HUES64 (cell line): Measurements from ENCODE around the gene COPZ2.

Source experiments
- H3K27ac ChIP-seq: 2 replicates; pipeline ENCODE4 v1.7.0; 2013; ENCODE audit warnings: low read depth, low read length, inconsistent platforms
- H3K27me3 ChIP-seq: 2 replicates; pipeline ENCODE4 v1.6.1; 2013; ENCODE audit warnings: mild to moderate bottlenecking, low read length; ENCODE audit not compliant: insufficient read depth
- H3K36me3 ChIP-seq: 2 replicates; pipeline ENCODE4 v1.6.1; 2013; ENCODE audit warnings: mild to moderate bottlenecking, low read length; ENCODE audit not compliant: insufficient read depth
- H3K4me1 ChIP-seq: 2 replicates; pipeline ENCODE4 v1.6.1; 2013; ENCODE audit warnings: mild to moderate bottlenecking, low read length, moderate library complexity; ENCODE audit not compliant: insufficient read depth
- H3K4me3 ChIP-seq: 2 replicates; pipeline ENCODE4 v1.5.1; 2013; ENCODE audit warnings: mild to moderate bottlenecking, low read length, moderate library complexity
- H3K9ac ChIP-seq: 2 replicates; pipeline ENCODE4 v1.6.1; 2013; ENCODE audit warnings: mild to moderate bottlenecking, low read depth, low read length
- H3K9me3 ChIP-seq: 2 replicates; pipeline ENCODE4 v1.6.1; 2013; ENCODE audit warnings: low read depth, low read length; ENCODE audit not compliant: insufficient read depth
- WGBS: fragments of 150-250, 120-280 bp; methylation state at CpG from one replicate; pipeline ENCODE4 v1.1.7; 2013; ENCODE audit warnings: missing lambda C conversion rate; 5-methylcytosine and 5-hydroxymethylcytosine counted together

Gene COPZ2

DNA sequence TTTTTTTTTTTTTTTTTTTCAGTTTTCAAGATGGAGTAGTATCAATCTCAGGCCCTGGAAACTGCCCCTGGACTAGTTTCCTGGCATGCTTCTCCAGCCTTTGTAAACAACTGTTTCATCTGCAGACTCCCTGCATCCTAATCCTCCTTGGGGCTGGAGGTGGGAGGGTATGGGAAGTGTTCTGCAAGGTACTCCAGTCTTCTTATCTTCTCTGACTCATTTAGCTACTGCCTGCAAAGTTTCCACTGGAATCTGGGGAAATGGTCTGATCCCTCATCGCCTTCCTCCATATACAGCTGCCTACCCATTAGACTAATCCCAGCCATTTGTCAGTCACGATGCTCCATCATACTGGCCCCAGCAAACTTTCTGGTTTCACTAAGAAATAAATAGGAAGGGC, 21.5 kb downstream of the COPZ2 start:
- Histone ChIP-seq H3K9me3 (no peaks in the 10 kb centered on the region), H3K9ac (no peak overlapping the region), H3K27me3 (peaks cover 13% of the 10 kb centered on the region; the same call in 1 of the 2 replicates), H3K4me3 (no peak overlapping the region), H3K36me3 (no peaks in the 10 kb centered on the region), H3K4me1 (peaks cover 22% of the 10 kb centered on the region), H3K27ac (no peak overlapping the region)
- WGBS: 78% methylated on average over 2 of the region's 2 CpGs

DNA sequence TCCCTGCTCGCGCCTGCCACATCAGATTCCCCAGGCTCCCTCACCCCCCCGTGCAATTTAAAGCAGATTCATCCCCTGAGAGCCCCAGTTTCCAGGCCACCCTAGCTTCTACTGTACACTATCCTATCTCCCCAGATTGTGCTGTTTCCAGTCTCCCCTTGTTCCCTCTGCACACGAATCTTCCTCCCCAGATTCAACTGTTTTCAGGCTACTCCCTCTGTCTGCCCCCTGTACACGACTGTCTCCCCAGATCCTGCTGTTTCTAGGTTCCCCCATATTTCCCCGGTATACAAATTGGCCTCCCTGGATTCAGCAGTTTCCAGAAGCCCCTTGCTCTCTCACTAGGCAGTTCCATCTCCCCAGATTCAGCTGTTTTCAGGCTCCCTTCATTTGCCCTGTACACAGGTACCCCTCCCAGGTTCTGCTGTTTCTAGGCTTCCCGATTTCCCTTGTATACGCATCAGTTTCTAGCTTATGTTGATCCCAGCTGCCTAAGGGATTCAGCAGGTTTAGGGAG, 22.9 kb downstream of the COPZ2 start:
- Histone ChIP-seq H3K9me3 (no peaks in the 10 kb centered on the region), H3K36me3 (no peaks in the 10 kb centered on the region), H3K27me3 (peaks cover 13% of the 10 kb centered on the region; the same call in 1 of the 2 replicates), H3K4me3 (no peak overlapping the region), H3K27ac (no peak overlapping the region; the same call in 1 of the 2 replicates), H3K9ac (peak overlapping the region; percentile 28; the same call in 1 of the 2 replicates), H3K4me1 (peaks cover 22% of the 10 kb centered on the region)
- WGBS: 73% methylated on average over 8 of the region's 8 CpGs

DNA sequence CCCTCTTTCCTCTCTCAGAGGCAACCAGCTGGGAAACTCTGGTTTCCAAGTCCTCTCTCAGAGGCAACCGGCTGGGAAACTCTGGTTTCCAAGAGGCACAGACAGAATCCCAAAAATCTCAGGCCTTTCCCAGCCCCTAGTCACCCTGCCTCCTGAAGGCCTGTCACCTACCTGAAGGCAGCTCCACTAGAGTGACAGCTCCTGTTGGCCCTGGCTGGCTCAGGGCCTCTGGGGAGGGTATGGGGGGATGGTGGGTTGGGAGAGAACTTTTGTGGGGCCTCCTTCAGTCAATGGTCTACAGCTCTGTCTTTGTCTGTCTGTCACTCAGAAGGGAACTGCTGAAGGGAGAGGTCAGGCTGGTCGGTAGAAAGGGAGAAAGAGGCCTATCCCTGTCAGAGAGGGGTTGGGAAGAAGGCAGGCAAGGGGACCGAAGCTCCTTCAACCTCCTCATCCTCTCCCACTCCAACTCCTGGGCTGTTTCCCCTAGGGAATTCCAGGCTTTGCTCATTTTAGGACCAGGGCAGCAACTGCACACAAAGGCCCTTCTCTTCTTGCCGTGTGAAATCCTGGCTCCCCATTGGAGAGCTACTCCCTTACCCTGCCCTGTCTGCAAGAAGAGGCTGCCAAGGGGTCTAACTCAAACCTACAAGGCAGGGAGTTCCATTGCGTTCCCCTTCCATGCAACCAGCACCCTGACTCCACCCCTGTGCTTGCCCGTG, 23.6 kb downstream of the COPZ2 start:
- peak overlapping the region; percentile 36; the same call in 1 of the 2 replicates for H3K27ac ChIP-seq

DNA sequence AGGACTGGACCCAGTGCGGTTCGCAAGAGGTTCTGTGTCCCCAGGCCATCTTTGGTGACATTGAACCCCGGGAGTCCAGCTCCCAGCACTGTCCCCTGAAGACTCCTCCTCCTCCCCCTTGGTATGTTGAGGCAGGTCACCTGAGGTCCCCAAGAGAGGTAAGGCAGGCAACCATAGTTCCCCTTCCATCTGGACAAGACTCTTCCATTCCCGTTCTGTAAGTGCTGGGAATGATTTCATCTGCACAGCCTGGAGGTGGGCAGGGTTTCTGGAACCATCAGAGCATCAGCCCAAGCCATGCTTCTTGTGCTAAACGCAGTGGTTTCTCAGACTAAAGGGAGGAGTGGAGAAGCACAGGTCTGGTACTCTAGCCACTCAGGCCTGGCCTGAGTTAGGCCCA, 24.9 kb downstream of the COPZ2 start:
- Histone ChIP-seq H3K27ac (no peak overlapping the region; the same call in 1 of the 2 replicates), H3K9ac (no peak overlapping the region), H3K36me3 (no peaks in the 10 kb centered on the region), H3K27me3 (peaks cover 13% of the 10 kb centered on the region; the same call in 1 of the 2 replicates), H3K4me3 (peak overlapping the region; percentile 58), H3K4me1 (peaks cover 22% of the 10 kb centered on the region), H3K9me3 (no peaks in the 10 kb centered on the region)
- WGBS: 61% methylated on average over 5 of the region's 5 CpGs

More for the DNA sequence above, 23.6 kb downstream of the COPZ2 start:
- Histone ChIP-seq H3K9ac (no peak overlapping the region), H3K4me3 (no peak overlapping the region), H3K9me3 (no peaks in the 10 kb centered on the region), H3K27me3 (peaks cover 13% of the 10 kb centered on the region; the same call in 1 of the 2 replicates), H3K4me1 (peaks cover 22% of the 10 kb centered on the region), H3K36me3 (no peaks in the 10 kb centered on the region)
- WGBS: 65% methylated on average over 6 of the region's 6 CpGs

DNA sequence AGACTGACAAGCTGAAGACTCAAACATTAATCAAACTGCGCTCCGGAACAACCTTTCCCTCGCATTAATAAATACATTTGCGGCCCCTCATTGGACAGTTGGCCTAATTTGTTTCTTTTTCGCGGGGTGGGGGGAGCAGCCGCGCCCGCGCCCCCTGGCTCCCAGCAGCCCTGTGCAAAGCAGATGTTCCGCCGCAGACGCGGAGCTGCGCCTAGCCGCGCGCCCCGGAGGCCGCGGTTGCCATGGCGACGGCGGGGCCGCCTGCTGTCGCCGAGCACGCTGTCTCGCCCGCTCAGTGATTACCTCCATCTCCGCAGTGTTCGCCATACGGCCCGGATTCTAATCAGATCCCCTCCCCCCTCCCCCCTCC, 25.5 kb downstream of the COPZ2 start:
- no peak overlapping the region for H3K9ac ChIP-seq
- peaks cover 22% of the 10 kb centered on the region for H3K4me1 ChIP-seq
- H3K27me3 ChIP-seq: peaks cover 13% of the 10 kb centered on the region; the same call in 1 of the 2 replicates
- H3K9me3 ChIP-seq: no peaks in the 10 kb centered on the region
- H3K27ac ChIP-seq: no peak overlapping the region
- H3K36me3 ChIP-seq: no peaks in the 10 kb centered on the region
- under 1% methylated on average over 29 of the region's 34 CpGs for WGBS
- H3K4me3 ChIP-seq: peak overlapping the region; percentile 58

DNA sequence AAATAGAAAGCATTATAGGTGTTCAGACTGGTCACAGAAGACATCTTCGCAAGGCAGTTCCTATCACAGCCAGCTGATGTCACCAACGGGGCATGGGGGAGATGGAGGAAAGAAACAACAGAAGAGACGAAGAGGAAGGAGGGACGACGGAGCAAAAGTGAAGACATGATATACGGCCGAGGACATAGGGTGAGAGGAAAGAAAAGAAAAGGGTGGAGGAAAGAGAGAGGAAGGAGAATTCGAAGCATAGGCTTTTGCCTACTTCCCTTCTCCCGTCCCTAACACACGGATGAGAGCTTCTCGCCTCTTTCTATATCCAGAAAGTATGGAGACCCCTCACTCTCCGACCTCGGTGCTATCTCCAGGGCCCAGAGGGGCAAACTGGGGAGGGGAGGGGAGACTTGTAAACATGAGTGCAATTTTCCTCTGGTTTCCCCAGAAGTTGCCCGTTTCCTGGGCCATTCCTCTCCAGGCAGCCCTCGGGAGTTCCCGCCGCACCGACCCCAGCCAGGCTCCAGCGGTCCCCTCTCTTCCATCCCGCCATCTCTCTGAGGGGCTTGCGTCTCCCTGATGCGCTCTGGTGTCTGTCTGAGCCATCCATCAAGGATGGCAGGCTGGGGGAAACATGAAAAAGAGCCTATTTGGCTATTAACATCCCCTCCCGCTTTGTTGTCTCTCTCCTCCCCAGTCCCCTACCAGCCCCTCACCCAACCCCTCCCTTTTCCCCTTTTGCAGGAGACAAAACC, 26.0 kb downstream of the COPZ2 start:
- 4% methylated on average over 22 of the region's 23 CpGs for WGBS
- Histone ChIP-seq H3K9ac (peak overlapping the region; percentile 24; the same call in 1 of the 2 replicates), H3K27ac (peak overlapping the region; percentile 5; the same call in 1 of the 2 replicates), H3K36me3 (no peaks in the 10 kb centered on the region), H3K4me3 (peak overlapping the region; percentile 58), H3K9me3 (no peaks in the 10 kb centered on the region), H3K27me3 (peaks cover 13% of the 10 kb centered on the region; the same call in 1 of the 2 replicates), H3K4me1 (peaks cover 22% of the 10 kb centered on the region)

DNA sequence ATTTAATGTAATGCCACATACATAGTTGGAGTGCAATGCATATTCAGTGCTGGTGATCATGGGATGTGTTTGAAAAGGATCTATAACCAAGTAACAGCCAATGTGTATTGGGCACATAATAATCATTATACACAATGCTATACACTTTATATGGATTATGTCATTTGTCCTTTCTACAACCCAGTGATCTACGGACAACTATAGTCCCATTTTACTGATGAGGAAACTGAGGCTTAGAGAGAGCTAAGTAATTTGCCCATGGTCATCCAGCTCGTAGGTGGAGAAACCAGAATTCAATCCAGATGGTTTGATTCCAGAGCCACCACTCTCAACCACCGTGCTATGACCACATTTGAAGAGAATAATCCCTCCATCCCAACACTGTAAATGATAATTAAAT, 27.4 kb downstream of the COPZ2 start:
- Histone ChIP-seq H3K27me3 (peaks cover 13% of the 10 kb centered on the region; the same call in 1 of the 2 replicates), H3K4me3 (no peak overlapping the region), H3K36me3 (no peaks in the 10 kb centered on the region), H3K27ac (no peak overlapping the region), H3K9ac (no peak overlapping the region), H3K9me3 (no peaks in the 10 kb centered on the region), H3K4me1 (peaks cover 29% of the 10 kb centered on the region)
- 93% methylated on average over 3 of the region's 3 CpGs for WGBS

DNA sequence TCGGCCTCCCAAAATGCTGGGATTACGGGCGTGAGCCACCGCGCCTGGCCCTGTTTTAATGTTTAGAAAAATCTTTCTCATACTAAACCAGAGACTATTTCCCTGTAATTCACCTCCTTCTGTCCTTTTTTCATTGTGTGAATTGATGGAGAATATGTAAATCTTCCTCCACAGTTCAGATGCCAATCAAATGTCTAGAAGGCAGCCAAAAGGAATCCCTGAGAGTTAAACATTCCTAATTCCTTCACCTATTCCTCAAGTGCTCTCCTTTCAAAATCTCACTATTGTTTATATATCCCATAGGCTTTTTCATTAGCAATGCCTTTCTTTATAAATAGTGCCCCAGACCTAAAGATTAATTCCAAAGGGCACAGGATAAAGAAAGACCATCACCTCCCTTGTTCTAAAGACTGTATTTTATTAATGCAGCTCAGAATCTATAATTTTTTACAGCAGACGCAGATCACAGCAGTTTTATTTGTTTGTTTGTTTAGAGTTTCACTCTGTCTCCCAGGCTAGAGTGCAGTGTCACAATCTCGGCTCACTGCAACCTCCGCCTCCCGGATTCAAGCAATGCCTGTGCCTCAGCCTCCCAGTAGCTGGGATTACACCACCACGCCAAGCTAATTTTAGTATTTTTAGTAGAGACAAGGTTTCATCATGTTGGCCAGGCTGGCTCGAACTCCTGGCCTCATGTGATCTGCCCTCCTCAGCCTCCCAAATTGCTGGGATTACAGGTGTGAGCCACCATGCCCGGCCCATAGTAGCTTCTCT, 30.5 kb downstream of the COPZ2 start:
- Histone ChIP-seq H3K36me3 (no peaks in the 10 kb centered on the region), H3K9me3 (no peaks in the 10 kb centered on the region), H3K27ac (no peak overlapping the region), H3K4me1 (peaks cover 37% of the 10 kb centered on the region), H3K9ac (no peak overlapping the region), H3K27me3 (no peaks in the 10 kb centered on the region; the same call in 1 of the 2 replicates), H3K4me3 (no peak overlapping the region)
- 95% methylated on average over 10 of the region's 12 CpGs for WGBS

DNA sequence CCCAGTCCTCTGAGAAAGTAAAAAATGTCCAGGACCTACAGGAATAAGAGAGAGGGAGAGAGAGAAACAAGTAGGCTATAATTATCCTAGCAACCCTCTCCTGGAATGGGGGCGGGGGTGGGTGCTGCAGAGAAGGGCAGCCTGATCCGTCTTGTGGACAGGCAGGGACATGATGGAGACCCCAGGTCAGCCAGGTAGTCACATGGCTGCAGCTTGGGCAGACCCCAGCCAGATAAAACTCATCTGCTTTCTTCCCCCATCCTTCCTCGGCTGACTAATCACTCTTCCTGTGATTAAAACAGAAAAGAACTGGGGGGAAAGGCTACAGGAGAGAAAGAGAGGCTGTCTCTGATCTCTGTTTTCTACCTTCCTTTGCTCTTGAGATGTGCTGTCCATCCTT, 32.6 kb downstream of the COPZ2 start:
- WGBS: 49% methylated on average over 3 of the region's 3 CpGs
- H3K9me3 ChIP-seq: no peaks in the 10 kb centered on the region
- H3K4me3 ChIP-seq: no peak overlapping the region
- no peaks in the 10 kb centered on the region for H3K27me3 ChIP-seq
- peaks cover 40% of the 10 kb centered on the region for H3K4me1 ChIP-seq
- peak overlapping the region; percentile 13; the same call in 1 of the 2 replicates for H3K9ac ChIP-seq
- H3K27ac ChIP-seq: peak overlapping the region; percentile 96
- no peaks in the 10 kb centered on the region for H3K36me3 ChIP-seq

DNA sequence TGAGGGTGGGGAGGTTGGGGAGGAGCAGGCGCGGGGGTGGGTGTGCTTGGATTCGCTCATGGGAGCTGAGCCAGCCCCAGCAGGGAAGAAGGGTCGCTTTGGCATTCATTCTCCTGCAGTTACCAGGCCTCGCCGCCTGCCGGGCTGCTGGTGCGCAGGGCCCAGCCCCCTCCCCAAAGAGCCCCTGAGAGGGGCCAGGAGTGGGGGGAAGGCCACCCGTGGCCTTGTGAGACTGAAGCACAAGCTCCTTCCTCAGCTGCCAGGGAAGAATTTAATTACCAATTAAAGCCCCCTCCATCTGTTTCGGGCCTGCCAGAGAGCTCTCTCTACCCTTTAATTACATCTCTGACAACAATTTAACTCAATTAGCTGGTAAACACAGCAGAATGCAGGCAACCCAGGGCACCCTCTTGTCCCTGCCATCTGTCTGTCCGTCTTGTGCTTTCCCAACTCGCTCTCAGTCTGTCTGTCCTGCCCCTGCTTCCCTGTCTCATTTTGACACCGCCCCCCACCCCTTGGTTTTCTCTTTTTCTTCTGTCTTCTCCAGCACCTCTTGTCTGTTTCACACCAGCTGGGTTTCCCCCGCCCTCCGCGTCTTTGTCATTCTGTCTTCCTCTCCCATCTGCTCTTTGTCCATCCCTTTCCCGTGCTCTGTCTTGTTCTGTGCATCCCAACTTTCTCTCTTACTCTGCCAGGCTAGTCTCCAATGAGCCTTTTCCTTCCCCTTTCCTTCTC, 34.0 kb downstream of the COPZ2 start:
- no peaks in the 10 kb centered on the region for H3K36me3 ChIP-seq
- peak overlapping the region; percentile 96 for H3K27ac ChIP-seq
- WGBS: 7% methylated on average over 17 of the region's 17 CpGs
- H3K9me3 ChIP-seq: no peaks in the 10 kb centered on the region
- H3K4me1 ChIP-seq: peaks cover 40% of the 10 kb centered on the region
- H3K9ac ChIP-seq: peak overlapping the region; percentile 71
- H3K4me3 ChIP-seq: no peak overlapping the region
- H3K27me3 ChIP-seq: no peaks in the 10 kb centered on the region
